PC-3 (cell line): Measurements from ENCODE around the gene UNC119B. TPM values are rescaled to one million over a fixed set of nuclear protein-coding genes. Genes with fewer than 3 reads are reported as not detected.
A peak's percentile ranks its signal among the peaks of the same experiment; 100 is the strongest.

ENCODE experiments used
- ATAC-seq: fragments of 200-7000 bp; cut with Tn5 transposase; 2 replicates; pipeline ENCODE4 v1.9.1; 2020; ENCODE audit warnings: mild to moderate bottlenecking, moderate library complexity
- BruUV-seq: library from RNA; stranded (reverse); fragments of 400-500 nt; replicated peaks from 2 replicates; lab custom pipeline; 2021; lab: Mats Ljungman, UMichigan
- CTCF ChIA-PET: fragments of 300-600 bp; sonication (Branson Sonifier 250); formaldehyde crosslinking; loops from one replicate; lab custom pipeline; 2022; ENCODE audit warnings: antibody characterized with exemption; lab: Charles Lee
- POLR2A ChIA-PET: fragments of 300-600 bp; sonication (Branson Sonifier 250); formaldehyde crosslinking; loops from one replicate; lab custom pipeline; 2022; ENCODE audit warnings: antibody characterized with exemption; ENCODE audit not compliant: unreplicated experiment; lab: Charles Lee
- DNase-seq: peaks from one replicate; pipeline ENCODE4 v3.0.0-alpha.2; 2015
- H2AFZ ChIP-seq: fragments of 300-600 bp; sonication (generic); 2 replicates; pipeline ENCODE4 v1.6.0; 2016; ENCODE audit warnings: antibody characterized with exemption, low read length
- H3F3A ChIP-seq: fragments of 300-600 bp; sonication (generic); one replicate; pipeline ENCODE4 v1.6.0; 2017; ENCODE audit warnings: antibody characterized with exemption, low read length, control low read depth, mild to moderate bottlenecking; ENCODE audit not compliant: unreplicated experiment
- H3K27ac ChIP-seq: fragments of 300-600 bp; sonication (generic); 2 replicates; pipeline ENCODE4 v1.5.1; 2016; ENCODE audit warnings: mild to moderate bottlenecking, low read length
- H3K27me3 ChIP-seq: fragments of 300-600 bp; sonication (generic); 2 replicates; pipeline ENCODE4 v1.6.1; 2016; ENCODE audit warnings: low read length, mixed read lengths
- H3K36me3 ChIP-seq: fragments of 300-600 bp; sonication (generic); 2 replicates; pipeline ENCODE4 v1.6.1; 2016; ENCODE audit warnings: low read depth, mixed run types, low read length, mixed read lengths
- H3K4me1 ChIP-seq: fragments of 300-600 bp; sonication (generic); 2 replicates; pipeline ENCODE4 v1.5.1; 2016; ENCODE audit warnings: low read length; ENCODE audit not compliant: insufficient read depth
- H3K4me2 ChIP-seq: fragments of 300-600 bp; sonication (generic); 2 replicates; pipeline ENCODE4 v1.6.0; 2016; ENCODE audit warnings: low read length
- H3K4me3 ChIP-seq: fragments of 300-600 bp; sonication (generic); 2 replicates; pipeline ENCODE4 v1.5.1; 2016; ENCODE audit warnings: mild to moderate bottlenecking, low read length, mixed read lengths
- H3K79me2 ChIP-seq: fragments of 300-600 bp; sonication (generic); 2 replicates; pipeline ENCODE4 v1.6.1; 2017; ENCODE audit warnings: low read length, mixed read lengths
- H3K9ac ChIP-seq: fragments of 300-600 bp; sonication (generic); 2 replicates; pipeline ENCODE4 v1.6.0; 2016; ENCODE audit warnings: mild to moderate bottlenecking, low read length
- H3K9me2 ChIP-seq: fragments of 300-600 bp; sonication (generic); replicated peaks from 2 replicates; pipeline ENCODE4 v1.6.1; 2016; ENCODE audit warnings: mixed run types, low read length, mixed read lengths
- H3K9me3 ChIP-seq: fragments of 300-600 bp; sonication (generic); 2 replicates; pipeline ENCODE4 v1.6.1; 2016; ENCODE audit warnings: low read length, mixed read lengths
- H4K20me1 ChIP-seq: fragments of 300-600 bp; sonication (generic); 2 replicates; pipeline ENCODE4 v1.6.1; 2016; ENCODE audit warnings: low read length, mixed read lengths
- CTCF ChIP-seq: fragments of 300-600 bp; sonication (generic); conservative IDR thresholded peaks from 2 replicates; pipeline ENCODE4 v1.5.1; 2017; ENCODE audit warnings: antibody characterized with exemption, low read depth, mild to moderate bottlenecking, low read length
- EZH2 ChIP-seq: fragments of 300-600 bp; sonication (generic); IDR thresholded peaks from one replicate; pipeline ENCODE4 v1.6.1; 2017; ENCODE audit warnings: antibody characterized with exemption, mild to moderate bottlenecking, low read length; ENCODE audit not compliant: unreplicated experiment
- EZH2phosphoT487 ChIP-seq: fragments of 300-600 bp; sonication (generic); IDR thresholded peaks from 2 replicates; pipeline ENCODE4 v1.6.1; 2018; ENCODE audit warnings: mild to moderate bottlenecking, antibody characterized with exemption, low read length, borderline replicate concordance
- intact Hi-C: fragments of 100-400 bp; cut with micrococcal nuclease; formaldehyde crosslinking; loops from 2 replicates; pipeline ENCODE4 v1.9.0; 2023
- total RNA-seq: library from RNA; depleted of rRNA; stranded (reverse); fragments of >200 nt; gene quantifications from 2 replicates; pipeline ENCODE4 v1.2.3, GENCODE V29; 2014

The UNC119B gene
- total RNA-seq, 1 experiment from 2014 or later: 15.9 TPM

- Histone ChIP-seq H3K9ac (no peak overlapping the region), H3K27me3 (no peaks in the 10 kb centered on the region), H2AFZ (no peak overlapping the region), H3K36me3 (no peaks in the 10 kb centered on the region), H3K4me2 (no peak overlapping the region), H3K9me2 (no peaks in the 10 kb centered on the region), H3K79me2 (no peaks in the 10 kb centered on the region), H4K20me1 (no peaks in the 10 kb centered on the region), H3K27ac (no peak overlapping the region), H3K4me1 (no peaks in the 10 kb centered on the region), H3F3A (no peaks in the 10 kb centered on the region), H3K4me3 (no peak overlapping the region), H3K9me3 (no peaks in the 10 kb centered on the region)
- BruUV-seq: no TSS peak
- ChIA-PET CTCF (no interaction called here), POLR2A (no interaction called here)
- ATAC-seq (no peak), DNase-seq (no peak)
- no peak for TF ChIP-seq CTCF
- intact Hi-C loops: no loop called here
Observed at GRCh38 chr12:120749256-120749655, 39.0 kb downstream of the UNC119B start.

GRCh38 chr12:120750806-120751205 is 40.5 kb downstream of the UNC119B start:
- TF ChIP-seq CTCF (peak; percentile 44; the same call in 1 of the 2 replicates), EZH2phosphoT487 (no peak)
- Histone ChIP-seq H3K27me3 (no peaks in the 10 kb centered on the region), H3K4me1 (no peaks in the 10 kb centered on the region), H4K20me1 (no peaks in the 10 kb centered on the region), H2AFZ (no peak overlapping the region), H3K4me2 (no peak overlapping the region), H3K27ac (no peak overlapping the region), H3K9me3 (no peaks in the 10 kb centered on the region), H3K9ac (no peak overlapping the region), H3F3A (no peaks in the 10 kb centered on the region), H3K4me3 (no peak overlapping the region), H3K79me2 (no peaks in the 10 kb centered on the region), H3K36me3 (no peaks in the 10 kb centered on the region), H3K9me2 (no peaks in the 10 kb centered on the region)
- no TSS peak for BruUV-seq
- POLR2A ChIA-PET: no interaction called here
- CTCF ChIA-PET: interaction anchor here (0.6 kb wide), 1 partner anchor 221 kb away, joined by 4 read pairs; no protein-coding TSS in a partner anchor
- intact Hi-C loops: no loop called here
- ATAC-seq: no peak
- DNase-seq: no peak

GRCh38 chr12:120751389-120751788 is 41.1 kb downstream of the UNC119B start:
- BruUV-seq: no TSS peak

More at GRCh38 chr12:120751389-120751788, 41.1 kb downstream of the UNC119B start:
- Histone ChIP-seq H3K9ac (no peak overlapping the region), H3F3A (no peaks in the 10 kb centered on the region), H3K79me2 (no peaks in the 10 kb centered on the region), H3K36me3 (no peaks in the 10 kb centered on the region), H3K4me3 (no peak overlapping the region), H3K4me2 (no peak overlapping the region), H3K9me3 (no peaks in the 10 kb centered on the region), H4K20me1 (no peaks in the 10 kb centered on the region), H3K27ac (no peak overlapping the region), H2AFZ (no peak overlapping the region), H3K9me2 (no peaks in the 10 kb centered on the region), H3K4me1 (no peaks in the 10 kb centered on the region), H3K27me3 (no peaks in the 10 kb centered on the region)
- ChIA-PET CTCF (no interaction called here), POLR2A (no interaction called here)
- TF ChIP-seq EZH2: no peak
- peak; percentile 13 for DNase-seq
- no peak for ATAC-seq
- intact Hi-C loops: no loop called here
